Muscle layer of duodenum (tissue), 2 donors: ENCODE measurements around the gene PRR14L.
A peak's percentile ranks its signal among the peaks of the same experiment; 100 is the strongest.
"Not testable (repeated sequence)": the region's sequence is repeated elsewhere in the genome, so short reads cannot be mapped to it uniquely, and the experiment has no call there.

Experiments used
- H3K27ac ChIP-seq: one replicate; pipeline ENCODE4 v1.7.0; 2013; ENCODE audit warnings: mild to moderate bottlenecking, low read length
- H3K27me3 ChIP-seq: one replicate; pipeline ENCODE4 v1.7.0; 2013; ENCODE audit warnings: low read depth, mild to moderate bottlenecking, control low read depth, low read length
- H3K36me3 ChIP-seq, 2 donors: one replicate each; pipeline ENCODE4 v1.7.0; 2013; ENCODE audit warnings: low read length in 2 of 2, control low read depth in 1 of 2, mild to moderate bottlenecking in 1 of 2; ENCODE audit not compliant: insufficient read depth in 2 of 2, control insufficient read depth in 1 of 2
- H3K4me1 ChIP-seq, 2 donors: one replicate each; pipeline ENCODE4 v1.7.0; 2013; ENCODE audit warnings: low read length in 2 of 2, mild to moderate bottlenecking in 2 of 2, control low read depth in 1 of 2, moderate library complexity in 1 of 2; ENCODE audit not compliant: insufficient read depth in 2 of 2, control insufficient read depth in 1 of 2
- H3K4me3 ChIP-seq, 2 donors: one replicate each; pipeline ENCODE4 v1.7.0; 2013; ENCODE audit warnings: low read length in 2 of 2, low read depth in 1 of 2, mild to moderate bottlenecking in 1 of 2
- H3K9me3 ChIP-seq, 2 donors: one replicate each; pipeline ENCODE4 v1.7.0; 2013; ENCODE audit warnings: low read length in 2 of 2, control low read depth in 1 of 2, mild to moderate bottlenecking in 1 of 2; ENCODE audit not compliant: control insufficient read depth in 1 of 2
- donor health status: healthy.

PRR14L gene

GRCh38 chr22:31753634-31754501 is 3.9 kb upstream of the PRR14L start, which contains the start of gene DEPDC5:
TSS of gene DEPDC5 (plus strand) at chr22:31754019. CDS start at chr22:31754922, 903 bp downstream.
- H3K4me3 ChIP-seq: peak within 1 kb of the TSS; percentile 82 to 92
- no peaks in the 10 kb centered on the region for H3K27me3 ChIP-seq
- H3K36me3 ChIP-seq: peaks cover 0 to 10% of the 10 kb centered on the region in 2 donors
- peaks cover 26 to 29% of the 10 kb centered on the region in 2 donors for H3K4me1 ChIP-seq
- H3K27ac ChIP-seq: peak within 1 kb of the TSS; percentile 93
- H3K9me3 ChIP-seq: no peaks in the 10 kb centered on the region

GRCh38 chr22:31753005-31753633 is 3.2 kb upstream of the PRR14L start:
- H3K36me3 ChIP-seq: peaks cover 0 to 3% of the 10 kb centered on the region in 2 donors
- peaks cover 34 to 37% of the 10 kb centered on the region in 2 donors for H3K4me1 ChIP-seq
- peak overlapping the region; percentile 93 for H3K27ac ChIP-seq
- peak overlapping the region; percentile 65 to 92 for H3K4me3 ChIP-seq
- H3K9me3 ChIP-seq: no peaks in the 10 kb centered on the region
- no peaks in the 10 kb centered on the region for H3K27me3 ChIP-seq

GRCh38 chr22:31752096-31752847 is 2.3 kb upstream of the PRR14L start:
- no peaks in the 10 kb centered on the region for H3K9me3 ChIP-seq
- peak overlapping the region in 1 of 2 donors; percentile 65 for H3K4me3 ChIP-seq
- H3K36me3 ChIP-seq: no peaks in the 10 kb centered on the region
- H3K27ac ChIP-seq: peak overlapping the region; percentile 93
- no peaks in the 10 kb centered on the region for H3K27me3 ChIP-seq
- peaks cover 34 to 45% of the 10 kb centered on the region in 2 donors for H3K4me1 ChIP-seq

- Histone ChIP-seq H3K27ac (peak overlapping the region; percentile 78), H3K27me3 (no peaks in the 10 kb centered on the region), H3K4me3 (peak overlapping the region; percentile 89 to 93), H3K36me3 (no peaks in the 10 kb centered on the region), H3K9me3 (no peaks in the 10 kb centered on the region), H3K4me1 (peaks cover 34 to 46% of the 10 kb centered on the region in 2 donors)
Measured at GRCh38 chr22:31750365-31751284, 693 bp upstream of the PRR14L start.

GRCh38 chr22:31748490-31748889 is 1.4 kb downstream of the PRR14L start:
- H3K9me3 ChIP-seq: no peaks in the 10 kb centered on the region
- no peaks in the 10 kb centered on the region for H3K36me3 ChIP-seq
- H3K27me3 ChIP-seq: no peaks in the 10 kb centered on the region
- peak overlapping the region; percentile 89 to 93 for H3K4me3 ChIP-seq
- peaks cover 28 to 35% of the 10 kb centered on the region in 2 donors for H3K4me1 ChIP-seq
- peak overlapping the region; percentile 88 for H3K27ac ChIP-seq

- H3K36me3 ChIP-seq: no peaks in the 10 kb centered on the region
- peaks cover 20 to 27% of the 10 kb centered on the region in 2 donors for H3K4me1 ChIP-seq
- H3K27me3 ChIP-seq: no peaks in the 10 kb centered on the region
- H3K27ac ChIP-seq: no peak overlapping the region
- no peak overlapping the region for H3K4me3 ChIP-seq
- H3K9me3 ChIP-seq: no peaks in the 10 kb centered on the region
Measured at GRCh38 chr22:31747441-31747840, 2.5 kb downstream of the PRR14L start.

- Histone ChIP-seq H3K27ac (no peak overlapping the region), H3K4me3 (no peak overlapping the region), H3K36me3 (no peaks in the 10 kb centered on the region), H3K4me1 (peaks cover 13 to 22% of the 10 kb centered on the region in 2 donors), H3K9me3 (no peaks in the 10 kb centered on the region), H3K27me3 (no peaks in the 10 kb centered on the region)
Measured at GRCh38 chr22:31743871-31744270, 6.1 kb downstream of the PRR14L start.

- Histone ChIP-seq H3K27me3 (no peaks in the 10 kb centered on the region), H3K9me3 (no peaks in the 10 kb centered on the region), H3K27ac (no peak overlapping the region), H3K4me3 (no peak overlapping the region), H3K36me3 (peaks cover 0 to 7% of the 10 kb centered on the region in 2 donors), H3K4me1 (peaks cover 5 to 10% of the 10 kb centered on the region in 2 donors)
Measured at GRCh38 chr22:31742682-31743081, 7.2 kb downstream of the PRR14L start.

GRCh38 chr22:31742115-31742514 is 7.8 kb downstream of the PRR14L start:
- Histone ChIP-seq H3K27ac (no peak overlapping the region), H3K27me3 (no peaks in the 10 kb centered on the region), H3K36me3 (peaks cover 0 to 7% of the 10 kb centered on the region in 2 donors), H3K4me1 (peaks cover 5% of the 10 kb centered on the region in 2 donors), H3K9me3 (no peaks in the 10 kb centered on the region), H3K4me3 (no peak overlapping the region)

- H3K27ac ChIP-seq: not testable (repeated sequence)
Measured at GRCh38 chr22:31740314-31740713, 9.6 kb downstream of the PRR14L start.

More at GRCh38 chr22:31740314-31740713, 9.6 kb downstream of the PRR14L start:
- not testable (repeated sequence) for H3K36me3 ChIP-seq, H3K4me3 ChIP-seq, H3K27me3 ChIP-seq, H3K4me1 ChIP-seq, H3K9me3 ChIP-seq
